ENCODE data around the gene CDH26.
"Not testable (repeated sequence)": the region's sequence is repeated elsewhere in the genome, so short reads cannot be mapped to it uniquely, and the experiment has no call there.

The CDH26 gene

GRCh38 chr20:60013296-60014139 is 55.3 kb downstream of the CDH26 start:
- no peak for DNase-seq (ENCODE audit: low spot score)

GRCh38 chr20:60016406-60016805 is 58.2 kb downstream of the CDH26 start:
- no peak for DNase-seq (ENCODE audit: low spot score)

- DNase-seq (ENCODE audit: low spot score) = no peak
Measured at GRCh38 chr20:60020251-60020650, 62.0 kb downstream of the CDH26 start.

- no peak for DNase-seq (ENCODE audit: low spot score)
Measured at GRCh38 chr20:60021104-60021503, 62.9 kb downstream of the CDH26 start.

- DNase-seq (ENCODE audit: low spot score) = no peak
Measured at GRCh38 chr20:60022849-60023248, 64.6 kb downstream of the CDH26 start.

GRCh38 chr20:60024245-60024644 is 66.0 kb downstream of the CDH26 start:
- no peak for DNase-seq (ENCODE audit: low spot score)

GRCh38 chr20:60024801-60025200 is 66.6 kb downstream of the CDH26 start:
- no peak for DNase-seq (ENCODE audit: low spot score)

- DNase-seq (ENCODE audit: low spot score) = no peak
Measured at GRCh38 chr20:60026010-60026409, 67.8 kb downstream of the CDH26 start.

- no peak for DNase-seq (ENCODE audit: low spot score)
Measured at GRCh38 chr20:60030471-60030870, 72.2 kb downstream of the CDH26 start.

- DNase-seq (ENCODE audit: low spot score) = no peak
Measured at GRCh38 chr20:60031107-60031506, 72.9 kb downstream of the CDH26 start.

GRCh38 chr20:60034231-60035110 is 76.2 kb downstream of the CDH26 start:
- no peak for DNase-seq (ENCODE audit: low spot score)

GRCh38 chr20:60035486-60035885 is 77.3 kb downstream of the CDH26 start:
- DNase-seq (ENCODE audit: low spot score) = no peak

- DNase-seq (ENCODE audit: low spot score) = no peak
Measured at GRCh38 chr20:60036346-60036745, 78.1 kb downstream of the CDH26 start.

GRCh38 chr20:60036746-60037499 is 78.7 kb downstream of the CDH26 start:
- DNase-seq (ENCODE audit: low spot score) = no peak

GRCh38 chr20:60038400-60039008 is 80.3 kb downstream of the CDH26 start:
- no peak for DNase-seq (ENCODE audit: low spot score)

GRCh38 chr20:60039526-60039925 is 81.3 kb downstream of the CDH26 start:
- DNase-seq (ENCODE audit: low spot score) = no peak

- no peak for DNase-seq (ENCODE audit: low spot score)
Measured at GRCh38 chr20:60040471-60041162, 82.4 kb downstream of the CDH26 start.

- DNase-seq (ENCODE audit: low spot score) = not testable (repeated sequence)
Measured at GRCh38 chr20:60041436-60042165, 83.4 kb downstream of the CDH26 start.

GRCh38 chr20:60043435-60043834 is 85.2 kb downstream of the CDH26 start:
- no peak for DNase-seq (ENCODE audit: low spot score)

GRCh38 chr20:60046011-60046413 is 87.8 kb downstream of the CDH26 start:
- DNase-seq (ENCODE audit: low spot score) = no peak

- DNase-seq (ENCODE audit: low spot score) = no peak
Measured at GRCh38 chr20:60046436-60046835, 88.2 kb downstream of the CDH26 start.
